K562 (cell line): Measurements from ENCODE around the gene NIN. TPM values are rescaled to one million over a fixed set of nuclear protein-coding genes. Genes with fewer than 3 reads are reported as not detected.

Source experiments
- CBX1 ChIP-seq: sonication (generic); IDR thresholded peaks from 2 replicates; pipeline ENCODE4 v1.6.1; 2016; ENCODE audit warnings: antibody characterized with exemption, low read depth, mild to moderate bottlenecking
- CEBPB ChIP-seq: fragments of 450-650 bp; IDR thresholded peaks from 2 replicates; pipeline ENCODE4 v1.6.1; 2016; ENCODE audit warnings: missing genetic modification characterization, missing compliant biosample characterization
- CTBP1 ChIP-seq: fragments of 450-650 bp; IDR thresholded peaks from 2 replicates; pipeline ENCODE4 v1.6.1; 2016; ENCODE audit warnings: borderline replicate concordance
- HMG20A ChIP-seq: fragments of 450-650 bp; formaldehyde crosslinking; conservative IDR thresholded peaks from 2 replicates; pipeline ENCODE4 v1.4.0; 2020; ENCODE audit warnings: mild to moderate bottlenecking, mixed read lengths
- MTA1 ChIP-seq: fragments of 450-650 bp; IDR thresholded peaks from 2 replicates; pipeline ENCODE4 v1.6.1; 2017; ENCODE audit warnings: borderline replicate concordance
- NR2C2 ChIP-seq, 2 experiments: fragments of 200-800 bp in 1 of 2; sonication (Bioruptor generic) in 1 of 2; sonication (generic) in 1 of 2; formaldehyde crosslinking in 1 of 2; IDR thresholded peaks; 2 replicates each; pipeline versions ENCODE4 v1.6.1 to v1.8.0; 2016 to 2022; ENCODE audit warnings: mild to moderate bottlenecking in 1 of 2, missing compliant biosample characterization in 1 of 2, missing genetic modification characterization in 1 of 2, missing genetic modification reagents in 1 of 2
- NR3C1 ChIP-seq: sonication (generic); formaldehyde crosslinking; IDR thresholded peaks from 2 replicates; pipeline ENCODE4 v1.8.1; 2022; ENCODE audit warnings: missing genetic modification reagents
- RBM15 ChIP-seq: fragments of 200-400 bp; formaldehyde crosslinking; IDR thresholded peaks from 2 replicates; pipeline ENCODE4 v1.6.1; 2018; ENCODE audit warnings: mild to moderate bottlenecking, low read length, moderate library complexity; ENCODE audit not compliant: insufficient read depth
- SLC30A9 ChIP-seq: fragments of 250-450 bp; sonication (Bioruptor Pico); IDR thresholded peaks from 2 replicates; pipeline ENCODE4 v1.8.0; 2022; ENCODE audit warnings: mild to moderate bottlenecking, moderate library complexity
- SP1 ChIP-seq: sonication (generic); formaldehyde crosslinking; IDR thresholded peaks from 2 replicates; pipeline ENCODE4 v1.8.1; 2022; ENCODE audit warnings: mild to moderate bottlenecking, missing genetic modification reagents
- ZNF57 ChIP-seq: fragments of 450-650 bp; formaldehyde crosslinking; IDR thresholded peaks from 2 replicates; pipeline ENCODE4 v1.4.0; 2020; ENCODE audit warnings: mild to moderate bottlenecking, moderate library complexity
- ZNF695 ChIP-seq: fragments of 450-650 bp; formaldehyde crosslinking; IDR thresholded peaks from 2 replicates; pipeline ENCODE4 v1.4.0; 2020; ENCODE audit warnings: mild to moderate bottlenecking, moderate library complexity
- ZNF707 ChIP-seq: fragments of 250-450 bp; sonication (Bioruptor Pico); conservative IDR thresholded peaks from 2 replicates; pipeline ENCODE4 v1.8.0; 2022; ENCODE audit warnings: inconsistent platforms, mild to moderate bottlenecking, moderate library complexity
- ZSCAN32 ChIP-seq: fragments of 450-650 bp; formaldehyde crosslinking; IDR thresholded peaks from 2 replicates; pipeline ENCODE4 v1.4.0; 2020; ENCODE audit warnings: mild to moderate bottlenecking, moderate library complexity
- polyA plus RNA-seq, 8 experiments: library from polyadenylated mRNA; depleted of rRNA in 4 of 8; stranded (reverse) in 5 of 8; unstranded in 3 of 8; fragments of >200 nt; fragmentation: Nextera tagmentation in 2 of 8; fragmentation: Illumina TruSeq in 1 of 8; extraction: Ambion mirVana in 2 of 8; extraction: Trizol in 1 of 8; gene quantifications; 2 replicates each; pipeline versions ENCODE4 v1.2.1 to v1.2.3, GENCODE V29; 2011 to 2014; ENCODE audit warnings: inconsistent platforms in 1 of 8, missing spikeins in 1 of 8
- total RNA-seq, 7 experiments: library from RNA; depleted of rRNA in 6 of 7; stranded (reverse); fragments of >200 nt in 6 of 7; fragmentation: Illumina TruSeq in 2 of 7; extraction: Trizol in 2 of 7; gene quantifications; 2 replicates each; pipeline versions ENCODE4 v1.2.1 to v1.2.3, GENCODE V29; 2011 to 2021; ENCODE audit warnings: low replicate concordance in 1 of 7
- TF ChIP-seq, protein P1 (sequence below): sonication (generic); formaldehyde crosslinking; IDR thresholded peaks from 2 replicates; pipeline ENCODE4 v1.8.1; 2023; ENCODE audit warnings: mild to moderate bottlenecking, missing genetic modification reagents
- TF ChIP-seq, protein P2 (sequence below), 2 experiments: IDR thresholded peaks; 2 replicates each; pipeline ENCODE4 v1.6.1; 2012; ENCODE audit warnings: improper control_type of control experiment in 2 of 2, low read depth in 2 of 2, low read length in 2 of 2, borderline replicate concordance in 1 of 2
- TF ChIP-seq, protein P3 (sequence below): sonication (generic); formaldehyde crosslinking; IDR thresholded peaks from 2 replicates; pipeline ENCODE4 v1.8.1; 2023; ENCODE audit warnings: mild to moderate bottlenecking, missing genetic modification reagents, moderate library complexity
- TF ChIP-seq, protein P4 (sequence below), 2 experiments: fragments of 450-650 bp in 1 of 2; sonication (generic) in 1 of 2; formaldehyde crosslinking; conservative IDR thresholded peaks; 2 replicates each; pipeline versions ENCODE4 v1.4.0 to v1.8.1; 2020 to 2022; ENCODE audit warnings: mild to moderate bottlenecking in 1 of 2, missing genetic modification reagents in 1 of 2
- TF ChIP-seq, protein P5 (sequence below): sonication (generic); formaldehyde crosslinking; IDR thresholded peaks from 2 replicates; pipeline ENCODE4 v1.4.0; 2020; ENCODE audit warnings: mild to moderate bottlenecking, missing genetic modification reagents

NIN gene
- total and polyA plus RNA-seq, 9 of the 15 experiments (the other 6 are each of a cell fraction or from before 2014, with no cell fraction given), result 0.84 to 8.4 (median 5.0) TPM

DNA sequence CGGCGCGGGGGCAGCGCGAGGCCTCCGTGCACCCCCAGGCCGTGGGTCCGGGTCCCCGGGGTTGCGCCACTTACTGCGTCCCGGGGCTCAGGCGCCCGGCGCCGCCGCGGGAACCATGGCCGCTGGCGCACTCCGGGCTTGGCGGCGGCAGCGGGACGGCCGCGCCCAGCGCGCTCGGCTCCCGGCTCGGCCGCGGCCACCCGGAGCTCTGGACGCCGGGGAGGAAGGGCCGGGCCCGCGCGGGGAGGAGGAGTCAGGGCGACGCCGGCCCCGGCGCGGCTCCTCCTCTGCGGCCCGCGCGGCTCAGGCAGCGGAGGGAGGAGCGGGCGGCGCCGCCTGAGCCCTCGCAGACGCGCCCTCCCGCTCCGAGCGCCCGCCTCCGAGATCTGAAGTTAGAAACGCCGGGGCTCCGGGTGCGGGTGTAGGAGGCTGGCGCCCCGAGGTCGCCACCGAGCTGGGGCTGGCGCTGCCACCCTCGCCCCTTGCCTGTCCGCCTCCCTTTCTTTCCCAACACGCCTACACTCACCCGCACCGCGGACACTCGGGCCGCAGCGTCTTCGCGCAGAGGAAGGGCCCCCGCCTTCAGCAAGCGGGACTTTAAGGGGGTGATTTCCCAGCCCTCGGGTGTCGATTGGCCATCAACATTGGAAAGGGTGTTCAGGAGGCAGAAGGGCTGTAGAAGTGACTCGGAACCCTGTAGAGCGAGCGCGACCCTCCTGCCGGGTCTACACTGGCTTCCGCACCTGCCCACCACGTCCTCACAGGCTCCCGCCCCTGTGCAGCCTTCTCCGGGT is at the start of gene NIN (continued):
- TF ChIP-seq, protein P1, sequence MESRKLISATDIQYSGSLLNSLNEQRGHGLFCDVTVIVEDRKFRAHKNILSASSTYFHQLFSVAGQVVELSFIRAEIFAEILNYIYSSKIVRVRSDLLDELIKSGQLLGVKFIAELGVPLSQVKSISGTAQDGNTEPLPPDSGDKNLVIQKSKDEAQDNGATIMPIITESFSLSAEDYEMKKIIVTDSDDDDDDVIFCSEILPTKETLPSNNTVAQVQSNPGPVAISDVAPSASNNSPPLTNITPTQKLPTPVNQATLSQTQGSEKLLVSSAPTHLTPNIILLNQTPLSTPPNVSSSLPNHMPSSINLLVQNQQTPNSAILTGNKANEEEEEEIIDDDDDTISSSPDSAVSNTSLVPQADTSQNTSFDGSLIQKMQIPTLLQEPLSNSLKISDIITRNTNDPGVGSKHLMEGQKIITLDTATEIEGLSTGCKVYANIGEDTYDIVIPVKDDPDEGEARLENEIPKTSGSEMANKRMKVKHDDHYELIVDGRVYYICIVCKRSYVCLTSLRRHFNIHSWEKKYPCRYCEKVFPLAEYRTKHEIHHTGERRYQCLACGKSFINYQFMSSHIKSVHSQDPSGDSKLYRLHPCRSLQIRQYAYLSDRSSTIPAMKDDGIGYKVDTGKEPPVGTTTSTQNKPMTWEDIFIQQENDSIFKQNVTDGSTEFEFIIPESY (CRISPR knock-in tag), result no peak
- no peak for TF ChIP-seq CBX1
- TF ChIP-seq ZNF707 (CRISPR knock-in tag), result no peak
- no peak for TF ChIP-seq ZNF57 (CRISPR knock-in tag)
- TF ChIP-seq HMG20A (CRISPR knock-in tag), result no peak
- no peak for TF ChIP-seq SLC30A9 (CRISPR knock-in tag)
- no peak for TF ChIP-seq NR2C2 (CRISPR knock-in tag; IDR thresholded peaks at IDR 0.05)
- no peak for TF ChIP-seq NR2C2 (tag; IDR thresholded peaks at IDR 0.05)
- TF ChIP-seq, protein P2, sequence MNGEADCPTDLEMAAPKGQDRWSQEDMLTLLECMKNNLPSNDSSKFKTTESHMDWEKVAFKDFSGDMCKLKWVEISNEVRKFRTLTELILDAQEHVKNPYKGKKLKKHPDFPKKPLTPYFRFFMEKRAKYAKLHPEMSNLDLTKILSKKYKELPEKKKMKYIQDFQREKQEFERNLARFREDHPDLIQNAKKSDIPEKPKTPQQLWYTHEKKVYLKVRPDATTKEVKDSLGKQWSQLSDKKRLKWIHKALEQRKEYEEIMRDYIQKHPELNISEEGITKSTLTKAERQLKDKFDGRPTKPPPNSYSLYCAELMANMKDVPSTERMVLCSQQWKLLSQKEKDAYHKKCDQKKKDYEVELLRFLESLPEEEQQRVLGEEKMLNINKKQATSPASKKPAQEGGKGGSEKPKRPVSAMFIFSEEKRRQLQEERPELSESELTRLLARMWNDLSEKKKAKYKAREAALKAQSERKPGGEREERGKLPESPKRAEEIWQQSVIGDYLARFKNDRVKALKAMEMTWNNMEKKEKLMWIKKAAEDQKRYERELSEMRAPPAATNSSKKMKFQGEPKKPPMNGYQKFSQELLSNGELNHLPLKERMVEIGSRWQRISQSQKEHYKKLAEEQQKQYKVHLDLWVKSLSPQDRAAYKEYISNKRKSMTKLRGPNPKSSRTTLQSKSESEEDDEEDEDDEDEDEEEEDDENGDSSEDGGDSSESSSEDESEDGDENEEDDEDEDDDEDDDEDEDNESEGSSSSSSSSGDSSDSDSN (IDR thresholded peaks at IDR 0.05; ENCODE audit: borderline replicate concordance in 1 of 2, low read depth in 2 of 2, low read length in 2 of 2), result peak; percentile 41 to 71; a peak in 1 of 4 replicates
- no peak for TF ChIP-seq CEBPB (tag)
- TF ChIP-seq MTA1, result no peak
- TF ChIP-seq CTBP1, result peak; percentile 85
- no peak for TF ChIP-seq ZSCAN32 (CRISPR knock-in tag)
- TF ChIP-seq SP1 (CRISPR knock-in tag), result no peak
- TF ChIP-seq, protein P3, sequence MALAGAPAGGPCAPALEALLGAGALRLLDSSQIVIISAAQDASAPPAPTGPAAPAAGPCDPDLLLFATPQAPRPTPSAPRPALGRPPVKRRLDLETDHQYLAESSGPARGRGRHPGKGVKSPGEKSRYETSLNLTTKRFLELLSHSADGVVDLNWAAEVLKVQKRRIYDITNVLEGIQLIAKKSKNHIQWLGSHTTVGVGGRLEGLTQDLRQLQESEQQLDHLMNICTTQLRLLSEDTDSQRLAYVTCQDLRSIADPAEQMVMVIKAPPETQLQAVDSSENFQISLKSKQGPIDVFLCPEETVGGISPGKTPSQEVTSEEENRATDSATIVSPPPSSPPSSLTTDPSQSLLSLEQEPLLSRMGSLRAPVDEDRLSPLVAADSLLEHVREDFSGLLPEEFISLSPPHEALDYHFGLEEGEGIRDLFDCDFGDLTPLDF (CRISPR knock-in tag), result no peak
- no peak for TF ChIP-seq RBM15
- no peak for TF ChIP-seq NR3C1 (CRISPR knock-in tag)
- TF ChIP-seq, protein P4, sequence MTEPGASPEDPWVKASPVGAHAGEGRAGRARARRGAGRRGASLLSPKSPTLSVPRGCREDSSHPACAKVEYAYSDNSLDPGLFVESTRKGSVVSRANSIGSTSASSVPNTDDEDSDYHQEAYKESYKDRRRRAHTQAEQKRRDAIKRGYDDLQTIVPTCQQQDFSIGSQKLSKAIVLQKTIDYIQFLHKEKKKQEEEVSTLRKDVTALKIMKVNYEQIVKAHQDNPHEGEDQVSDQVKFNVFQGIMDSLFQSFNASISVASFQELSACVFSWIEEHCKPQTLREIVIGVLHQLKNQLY (CRISPR knock-in tag; conservative IDR thresholded peaks at IDR 0.05), result no peak
- TF ChIP-seq, protein P5, sequence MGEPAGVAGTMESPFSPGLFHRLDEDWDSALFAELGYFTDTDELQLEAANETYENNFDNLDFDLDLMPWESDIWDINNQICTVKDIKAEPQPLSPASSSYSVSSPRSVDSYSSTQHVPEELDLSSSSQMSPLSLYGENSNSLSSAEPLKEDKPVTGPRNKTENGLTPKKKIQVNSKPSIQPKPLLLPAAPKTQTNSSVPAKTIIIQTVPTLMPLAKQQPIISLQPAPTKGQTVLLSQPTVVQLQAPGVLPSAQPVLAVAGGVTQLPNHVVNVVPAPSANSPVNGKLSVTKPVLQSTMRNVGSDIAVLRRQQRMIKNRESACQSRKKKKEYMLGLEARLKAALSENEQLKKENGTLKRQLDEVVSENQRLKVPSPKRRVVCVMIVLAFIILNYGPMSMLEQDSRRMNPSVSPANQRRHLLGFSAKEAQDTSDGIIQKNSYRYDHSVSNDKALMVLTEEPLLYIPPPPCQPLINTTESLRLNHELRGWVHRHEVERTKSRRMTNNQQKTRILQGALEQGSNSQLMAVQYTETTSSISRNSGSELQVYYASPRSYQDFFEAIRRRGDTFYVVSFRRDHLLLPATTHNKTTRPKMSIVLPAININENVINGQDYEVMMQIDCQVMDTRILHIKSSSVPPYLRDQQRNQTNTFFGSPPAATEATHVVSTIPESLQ (CRISPR knock-in tag), result no peak
- no peak for TF ChIP-seq ZNF695
- TF ChIP-seq, all 486 proteins: peak for 22
